Ovary (tissue), 3 donors: ENCODE results near the gene ZNF45.

Experiments used
- POLR2A ChIP-seq: fragments of 450-650 bp; IDR thresholded peaks from one replicate; pipeline ENCODE4 v1.6.1; 2017; ENCODE audit warnings: antibody characterized with exemption, mild to moderate bottlenecking, moderate library complexity
- TF ChIP-seq, protein P1 (sequence below), 3 donors: fragments of 450-650 bp in 2 of 3; fragments of 200-600 bp in 1 of 3; IDR thresholded peaks; one replicate each; pipeline versions ENCODE4 v1.5.1 to v1.8.0; 2016 to 2022; ENCODE audit warnings: antibody characterized with exemption in 3 of 3, mild to moderate bottlenecking in 1 of 3
- donor health status: DM: no; HTN: no; CAD: no.

DNA sequence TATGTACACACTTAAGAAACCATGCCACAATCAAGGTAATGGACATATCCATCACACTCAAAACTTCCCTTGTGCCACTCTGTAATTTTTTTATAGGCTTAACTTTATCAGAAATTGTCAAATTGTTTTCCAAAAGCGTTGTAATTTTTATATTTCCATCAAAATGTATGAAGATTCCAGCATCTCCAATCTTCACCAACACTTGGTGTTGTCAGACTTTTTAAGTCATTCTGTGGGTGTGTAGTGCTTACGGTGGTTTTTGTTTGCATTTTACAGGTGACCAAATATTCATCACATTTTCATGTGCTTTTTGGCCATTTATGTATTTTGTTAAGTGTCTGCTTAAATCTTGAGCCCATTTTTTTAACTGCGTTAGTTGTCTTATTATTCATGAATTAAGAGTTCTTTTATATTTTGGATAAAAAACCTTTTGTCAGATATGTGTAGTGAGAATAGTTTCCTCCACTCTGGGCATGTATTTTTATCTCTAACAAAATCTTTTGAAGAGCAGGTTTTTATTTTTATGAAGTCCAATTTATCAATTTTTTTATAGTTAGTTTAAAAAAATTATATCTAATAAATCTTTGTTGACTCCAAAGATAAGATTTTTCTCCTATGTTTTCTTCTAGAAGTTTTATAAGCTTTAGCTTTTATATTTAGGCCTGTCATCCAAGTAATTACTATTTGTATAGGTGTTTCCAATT lies 4.6 kb upstream of the ZNF45 start:
- TF ChIP-seq, protein P1, sequence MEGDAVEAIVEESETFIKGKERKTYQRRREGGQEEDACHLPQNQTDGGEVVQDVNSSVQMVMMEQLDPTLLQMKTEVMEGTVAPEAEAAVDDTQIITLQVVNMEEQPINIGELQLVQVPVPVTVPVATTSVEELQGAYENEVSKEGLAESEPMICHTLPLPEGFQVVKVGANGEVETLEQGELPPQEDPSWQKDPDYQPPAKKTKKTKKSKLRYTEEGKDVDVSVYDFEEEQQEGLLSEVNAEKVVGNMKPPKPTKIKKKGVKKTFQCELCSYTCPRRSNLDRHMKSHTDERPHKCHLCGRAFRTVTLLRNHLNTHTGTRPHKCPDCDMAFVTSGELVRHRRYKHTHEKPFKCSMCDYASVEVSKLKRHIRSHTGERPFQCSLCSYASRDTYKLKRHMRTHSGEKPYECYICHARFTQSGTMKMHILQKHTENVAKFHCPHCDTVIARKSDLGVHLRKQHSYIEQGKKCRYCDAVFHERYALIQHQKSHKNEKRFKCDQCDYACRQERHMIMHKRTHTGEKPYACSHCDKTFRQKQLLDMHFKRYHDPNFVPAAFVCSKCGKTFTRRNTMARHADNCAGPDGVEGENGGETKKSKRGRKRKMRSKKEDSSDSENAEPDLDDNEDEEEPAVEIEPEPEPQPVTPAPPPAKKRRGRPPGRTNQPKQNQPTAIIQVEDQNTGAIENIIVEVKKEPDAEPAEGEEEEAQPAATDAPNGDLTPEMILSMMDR (IDR thresholded peaks at IDR 0.05): no peak
- TF ChIP-seq POLR2A: no peak
